IMR-90 (cell line): Measurements from ENCODE around the gene ABHD16B. TPM values are rescaled to one million over a fixed set of nuclear protein-coding genes. Genes with fewer than 3 reads are reported as not detected.

ENCODE experiments used
- ATAC-seq: fragments of 200-7000 bp; cut with Tn5 transposase; 2 replicates; pipeline ENCODE4 v1.9.1; 2020; ENCODE audit warnings: low read depth, mild to moderate bottlenecking, moderate library complexity
- BruUV-seq: library from RNA; stranded (reverse); fragments of 400-500 nt; replicated peaks from 2 replicates; lab custom pipeline; 2021; lab: Mats Ljungman, UMichigan
- CTCF ChIA-PET: fragments of 300-600 bp; formaldehyde crosslinking; extraction: SDS; loops from one replicate; lab custom pipeline; 2021; ENCODE audit warnings: antibody characterized with exemption; lab: Yijun Ruan, JAX
- POLR2A ChIA-PET: fragments of 300-600 bp; sonication (Branson Sonifier 250); formaldehyde crosslinking; loops from one replicate; lab custom pipeline; 2022; ENCODE audit warnings: antibody characterized with exemption; ENCODE audit not compliant: unreplicated experiment; lab: Charles Lee
- DNase-seq: peaks from one replicate; pipeline ENCODE4 v3.0.0; 2013
- H2AFZ ChIP-seq: replicated peaks from 2 replicates; pipeline ENCODE3; 2013; ENCODE audit warnings: low read length, mild to moderate bottlenecking; ENCODE audit not compliant: poor library complexity
- H2AK5ac ChIP-seq: 2 replicates; pipeline ENCODE4 v1.6.1; 2013; ENCODE audit warnings: low read depth, low read length, inconsistent platforms
- H2AK9ac ChIP-seq: replicated peaks from 2 replicates; pipeline ENCODE3; 2013; ENCODE audit warnings: mild to moderate bottlenecking, low read depth, low read length, moderate library complexity; ENCODE audit not compliant: poor library complexity
- H2BK120ac ChIP-seq: 2 replicates; pipeline ENCODE4 v1.6.1; 2013; ENCODE audit warnings: low read depth, low read length, inconsistent platforms
- H2BK15ac ChIP-seq: 3 replicates; pipeline ENCODE4 v1.6.1; 2013; ENCODE audit warnings: low read depth, low read length, inconsistent platforms
- H2BK20ac ChIP-seq: 2 replicates; pipeline ENCODE4 v1.6.1; 2013; ENCODE audit warnings: low read depth, mild to moderate bottlenecking, inconsistent platforms, low read length, moderate library complexity
- H2BK5ac ChIP-seq: 2 replicates; pipeline ENCODE4 v1.6.1; 2013; ENCODE audit warnings: mild to moderate bottlenecking, low read depth, low read length, inconsistent platforms; ENCODE audit not compliant: poor library complexity, severe bottlenecking
- H3K14ac ChIP-seq: replicated peaks from 2 replicates; pipeline ENCODE4 v1.6.1; 2013; ENCODE audit warnings: low read depth, low read length, inconsistent platforms
- H3K18ac ChIP-seq: 2 replicates; pipeline ENCODE4 v1.6.1; 2013; ENCODE audit warnings: low read depth, low read length, control low read depth
- H3K23ac ChIP-seq: 2 replicates; pipeline ENCODE4 v1.6.1; 2013; ENCODE audit warnings: low read depth, low read length, inconsistent platforms
- H3K27ac ChIP-seq: 2 replicates; pipeline ENCODE4 v1.5.1; 2013; ENCODE audit warnings: mild to moderate bottlenecking, control low read depth, low read length; ENCODE audit not compliant: insufficient read depth
- H3K27me3 ChIP-seq: 2 replicates; pipeline ENCODE4 v1.6.1; 2013; ENCODE audit warnings: low read length; ENCODE audit not compliant: control insufficient read depth, insufficient read depth
- H3K36me3 ChIP-seq: 2 replicates; pipeline ENCODE4 v1.6.1; 2013; ENCODE audit warnings: low read length, mixed read lengths; ENCODE audit not compliant: control insufficient read depth, insufficient read depth
- H3K4ac ChIP-seq: 2 replicates; pipeline ENCODE4 v1.6.1; 2013; ENCODE audit warnings: low read depth, low read length, inconsistent platforms
- H3K4me1 ChIP-seq: 2 replicates; pipeline ENCODE4 v1.6.1; 2013; ENCODE audit warnings: low read length, mixed read lengths; ENCODE audit not compliant: control insufficient read depth, insufficient read depth
- H3K4me2 ChIP-seq: 2 replicates; pipeline ENCODE4 v1.6.1; 2013; ENCODE audit warnings: low read depth, mild to moderate bottlenecking, control low read depth, low read length, moderate library complexity
- H3K4me3 ChIP-seq: 2 replicates; pipeline ENCODE4 v1.5.1; 2013; ENCODE audit warnings: low read depth, mild to moderate bottlenecking, control low read depth, low read length, moderate library complexity; ENCODE audit not compliant: insufficient read depth
- H3K56ac ChIP-seq: 2 replicates; pipeline ENCODE4 v1.6.1; 2013; ENCODE audit warnings: low read length, inconsistent platforms; ENCODE audit not compliant: insufficient read depth; ENCODE audit errors: extremely low read depth
- H3K79me1 ChIP-seq, 2 experiments: 2 replicates each; pipeline ENCODE4 v1.6.1; 2013; ENCODE audit warnings: low read length in 2 of 2, inconsistent platforms in 1 of 2, low read depth in 1 of 2
- H3K9ac ChIP-seq: 2 replicates; pipeline ENCODE4 v1.6.1; 2013; ENCODE audit warnings: low read depth, low read length, control low read depth
- H3K9me1 ChIP-seq: 2 replicates; pipeline ENCODE4 v1.6.1; 2013; ENCODE audit warnings: low read length, inconsistent platforms; ENCODE audit not compliant: insufficient read depth
- H3K9me3 ChIP-seq: 2 replicates; pipeline ENCODE4 v1.6.1; 2013; ENCODE audit warnings: low read length; ENCODE audit not compliant: control insufficient read depth, insufficient read depth
- H4K20me1 ChIP-seq: 2 replicates; pipeline ENCODE4 v1.6.1; 2013; ENCODE audit warnings: low read length, inconsistent platforms; ENCODE audit not compliant: insufficient read depth
- H4K5ac ChIP-seq: 2 replicates; pipeline ENCODE4 v1.6.1; 2013; ENCODE audit warnings: mild to moderate bottlenecking, low read depth, low read length, control low read depth
- H4K8ac ChIP-seq, 2 experiments: 2 replicates each; pipeline ENCODE4 v1.6.1; 2013; ENCODE audit warnings: low read depth in 2 of 2, low read length in 2 of 2, control low read depth in 1 of 2, inconsistent platforms in 1 of 2
- H4K91ac ChIP-seq: 2 replicates; pipeline ENCODE4 v1.6.1; 2013; ENCODE audit warnings: low read depth, low read length, inconsistent platforms; ENCODE audit not compliant: insufficient read depth
- BHLHE40 ChIP-seq: fragments of 150-350 bp; IDR thresholded peaks from 2 replicates; pipeline ENCODE4 v1.6.1; 2016; ENCODE audit warnings: mild to moderate bottlenecking, low read depth, low read length
- CEBPB ChIP-seq: IDR thresholded peaks from 2 replicates; pipeline ENCODE4 v1.6.1; 2012; ENCODE audit warnings: low read depth, low read length, improper control_type of control experiment
- CHD1 ChIP-seq: IDR thresholded peaks from 2 replicates; pipeline ENCODE4 v1.6.1; 2012; ENCODE audit warnings: low read depth, low read length, improper control_type of control experiment
- CTCF ChIP-seq: conservative IDR thresholded peaks from 2 replicates; pipeline ENCODE4 v1.5.1; 2012; ENCODE audit warnings: mild to moderate bottlenecking, low read depth, low read length, improper control_type of control experiment
- ELK1 ChIP-seq: fragments of 150-350 bp; IDR thresholded peaks from 2 replicates; pipeline ENCODE4 v1.6.1; 2016; ENCODE audit warnings: low read depth, mild to moderate bottlenecking, low read length, moderate library complexity, borderline replicate concordance
- FOS ChIP-seq: fragments of 150-350 bp; IDR thresholded peaks from 2 replicates; pipeline ENCODE4 v1.6.1; 2016; ENCODE audit warnings: low read depth, low read length
- MAFK ChIP-seq: IDR thresholded peaks from 2 replicates; pipeline ENCODE4 v1.6.1; 2012; ENCODE audit warnings: low read depth, low read length, improper control_type of control experiment
- MAZ ChIP-seq: IDR thresholded peaks from 2 replicates; pipeline ENCODE4 v1.6.1; 2012; ENCODE audit warnings: low read depth, mild to moderate bottlenecking, low read length, improper control_type of control experiment, moderate library complexity, borderline replicate concordance
- MXI1 ChIP-seq: IDR thresholded peaks from 2 replicates; pipeline ENCODE4 v1.6.1; 2012; ENCODE audit warnings: low read depth, mild to moderate bottlenecking, low read length, moderate library complexity, borderline replicate concordance
- NFE2L2 ChIP-seq: fragments of 150-350 bp; IDR thresholded peaks from 2 replicates; pipeline ENCODE4 v1.6.1; 2016; ENCODE audit warnings: low read depth, mild to moderate bottlenecking, low read length
- POLR2A ChIP-seq: IDR thresholded peaks from 2 replicates; pipeline ENCODE4 v1.6.1; 2012; ENCODE audit warnings: mild to moderate bottlenecking, low read depth, low read length
- RAD21 ChIP-seq: IDR thresholded peaks from 2 replicates; pipeline ENCODE4 v1.6.1; 2012; ENCODE audit warnings: low read length, improper control_type of control experiment
- RCOR1 ChIP-seq: IDR thresholded peaks from 2 replicates; pipeline ENCODE4 v1.6.1; 2012; ENCODE audit warnings: mild to moderate bottlenecking, low read length, improper control_type of control experiment; ENCODE audit not compliant: insufficient replicate concordance
- RFX5 ChIP-seq: IDR thresholded peaks from 2 replicates; pipeline ENCODE4 v1.8.0; 2012; ENCODE audit warnings: low read depth, mild to moderate bottlenecking, low read length, moderate library complexity
- SMC3 ChIP-seq: fragments of 150-350 bp; IDR thresholded peaks from 2 replicates; pipeline ENCODE4 v1.6.1; 2016; ENCODE audit warnings: low read depth, mild to moderate bottlenecking, antibody characterized with exemption, low read length, moderate library complexity
- USF2 ChIP-seq: fragments of 150-350 bp; IDR thresholded peaks from 2 replicates; pipeline ENCODE4 v1.6.1; 2017; ENCODE audit warnings: mild to moderate bottlenecking, antibody characterized with exemption, low read length, low read depth
- WGBS, 2 experiments: methylation state at CpG; one replicate each; pipeline versions ENCODE4 v1.1.5 to v1.1.7; 2013; ENCODE audit warnings: missing lambda C conversion rate in 2 of 2; ENCODE audit not compliant: insufficient read length in 1 of 2; ENCODE audit errors: extremely low coverage in 2 of 2; 5-methylcytosine and 5-hydroxymethylcytosine counted together
- dilution Hi-C: fragments of 300-500 bp; cut with HindIII; formaldehyde crosslinking; loops from one replicate; pipeline ENCODE4 v1.14.3; 2018; ENCODE audit warnings: low sequenced_read_pairs; ENCODE audit not compliant: unreplicated experiment
- in situ Hi-C: fragments of 300-500 bp; cut with MboI; formaldehyde crosslinking; loops from 3 replicates; pipeline ENCODE4 v1.14.3; 2019; ENCODE audit warnings: low sequenced_read_pairs, inconsistent platforms, mixed read lengths
- intact Hi-C: fragments of 100-400 bp; cut with micrococcal nuclease; formaldehyde crosslinking; loops from 2 replicates; pipeline ENCODE4 v1.10.0; 2022
- polyA plus RNA-seq, 3 experiments: library from polyadenylated mRNA; depleted of rRNA; stranded (reverse); fragments of >200 nt; gene quantifications; 2 replicates each; pipeline ENCODE4 v1.2.3, GENCODE V29; 2012; ENCODE audit warnings: low replicate concordance in 1 of 3
- total RNA-seq: library from RNA; depleted of rRNA; stranded (reverse); fragments of >200 nt; gene quantifications from 2 replicates; pipeline ENCODE4 v1.2.3, GENCODE V29; 2012

Gene ABHD16B
- total and polyA plus RNA-seq, 2 of the 4 experiments (the other 2 are of a cell fraction): 0.05 TPM; not detected in 1

GRCh38 chr20:63843778-63844177 is 17.5 kb upstream of the ABHD16B start:
- TF ChIP-seq MXI1 (no peak), ELK1 (no peak), NFE2L2 (no peak), RAD21 (no peak), BHLHE40 (no peak), MAZ (no peak), CTCF (no peak), RCOR1 (no peak), CHD1 (no peak), USF2 (no peak), MAFK (no peak), RFX5 (no peak), FOS (no peak), POLR2A (no peak), SMC3 (no peak), CEBPB (no peak)
- Histone ChIP-seq H2AK9ac (no peak overlapping the region), H3K18ac (no peak overlapping the region), H3K4me1 (peaks cover 8% of the 10 kb centered on the region), H4K5ac (no peak overlapping the region), H3K36me3 (no peaks in the 10 kb centered on the region), H2AK5ac (no peak overlapping the region), H4K8ac (no peak overlapping the region), H3K9me1 (0 out of 2 replicates have a peak, but pooled peaks cover 5% of the 10 kb centered on the region), H4K20me1 (no peaks in the 10 kb centered on the region), H3K14ac (no peak overlapping the region), H2AFZ (no peak overlapping the region), H3K4ac (no peak overlapping the region), H2BK5ac (no peak overlapping the region), H2BK120ac (no peak overlapping the region), H3K9me3 (no peaks in the 10 kb centered on the region), H3K4me3 (no peak overlapping the region), H3K23ac (no peak overlapping the region), H3K56ac (no peak overlapping the region), H3K27ac (no peak overlapping the region), H2BK20ac (no peak overlapping the region), H3K27me3 (peaks cover 6% of the 10 kb centered on the region), H3K4me2 (no peak overlapping the region), H2BK15ac (no peak overlapping the region), H3K9ac (no peak overlapping the region), H3K79me1 (no peaks in the 10 kb centered on the region), H4K91ac (no peak overlapping the region)
- no TSS peak for BruUV-seq
- ATAC-seq: no peak
- POLR2A ChIA-PET: no interaction called here
- 78% methylated on average over 8 of the region's 16 CpGs; no CpG with 5 or more reads in 1 of the 2 experiments for WGBS, 2 experiments
- dilution Hi-C loops (no loop called here), in situ Hi-C loops (no loop called here), intact Hi-C loops (no loop called here)
- DNase-seq: no peak
- CTCF ChIA-PET: no interaction called here
